ENCODE data around the gene SSTR5.

Gene SSTR5

GRCh38 chr16:1050516-1050915 is 22.0 kb upstream of the SSTR5 start:
- H3K4me1 Mint-ChIP-seq: peaks cover 12% of the 10 kb centered on the region

GRCh38 chr16:1050921-1051320 is 21.6 kb upstream of the SSTR5 start:
- Mint-ChIP-seq H3K4me3 (peak overlapping the region in 1 of 3 experiments; percentile 23), H3K27ac (peak overlapping the region; percentile 39 to 76 (median 51)), H3K9me3 (no peaks in the 10 kb centered on the region), H3K4me1 (peaks cover 11% of the 10 kb centered on the region), H3K36me3 (ENCODE audit: low read depth) (no peaks in the 10 kb centered on the region), H3K27me3 (ENCODE audit: low read depth) (peaks cover 5% of the 10 kb centered on the region)
- no peak for TF ChIP-seq CTCF (IDR thresholded peaks at IDR 0.05; ENCODE audit: unreplicated experiment in 3 of 3)

More at GRCh38 chr16:1050516-1050915, 22.0 kb upstream of the SSTR5 start:
- Mint-ChIP-seq H3K9me3 (no peaks in the 10 kb centered on the region), H3K4me3 (peak overlapping the region in 2 of 3 experiments; percentile 23 to 50), H3K36me3 (ENCODE audit: low read depth) (no peaks in the 10 kb centered on the region), H3K27ac (peak overlapping the region; percentile 39 to 76 (median 51)), H3K27me3 (ENCODE audit: low read depth) (peaks cover 3% of the 10 kb centered on the region)
- TF ChIP-seq CTCF (IDR thresholded peaks at IDR 0.05; ENCODE audit: unreplicated experiment in 3 of 3): no peak

- no peaks in the 10 kb centered on the region for H3K9me3 Mint-ChIP-seq
- no peak overlapping the region for H3K4me3 Mint-ChIP-seq
- peaks cover 8% of the 10 kb centered on the region for H3K27me3 Mint-ChIP-seq (ENCODE audit: low read depth)
- H3K27ac Mint-ChIP-seq: no peak overlapping the region
- H3K4me1 Mint-ChIP-seq: peaks cover 11% of the 10 kb centered on the region
- H3K36me3 Mint-ChIP-seq (ENCODE audit: low read depth): no peaks in the 10 kb centered on the region
- TF ChIP-seq CTCF (IDR thresholded peaks at IDR 0.05; ENCODE audit: unreplicated experiment in 3 of 3): no peak
These were observed 21.1 kb upstream of the SSTR5 start for GRCh38 chr16:1051446-1051845.

- Mint-ChIP-seq H3K4me1 (peaks cover 11% of the 10 kb centered on the region), H3K27ac (no peak overlapping the region), H3K4me3 (no peak overlapping the region), H3K27me3 (ENCODE audit: low read depth) (peaks cover 8% of the 10 kb centered on the region), H3K36me3 (ENCODE audit: low read depth) (no peaks in the 10 kb centered on the region), H3K9me3 (no peaks in the 10 kb centered on the region)
- TF ChIP-seq CTCF (IDR thresholded peaks at IDR 0.05; ENCODE audit: unreplicated experiment in 3 of 3): no peak
These were observed 19.8 kb upstream of the SSTR5 start for GRCh38 chr16:1052721-1053120.

GRCh38 chr16:1053121-1053521 is 19.4 kb upstream of the SSTR5 start:
- Mint-ChIP-seq H3K27me3 (ENCODE audit: low read depth) (peaks cover 8% of the 10 kb centered on the region), H3K4me1 (peaks cover 11% of the 10 kb centered on the region), H3K27ac (no peak overlapping the region), H3K36me3 (ENCODE audit: low read depth) (no peaks in the 10 kb centered on the region), H3K9me3 (no peaks in the 10 kb centered on the region), H3K4me3 (no peak overlapping the region)
- TF ChIP-seq CTCF (IDR thresholded peaks at IDR 0.05; ENCODE audit: unreplicated experiment in 3 of 3): no peak

- H3K4me3 Mint-ChIP-seq: no peak overlapping the region
- peaks cover 8% of the 10 kb centered on the region for H3K27me3 Mint-ChIP-seq (ENCODE audit: low read depth)
- H3K27ac Mint-ChIP-seq: no peak overlapping the region
- no peak for TF ChIP-seq CTCF (IDR thresholded peaks at IDR 0.05; ENCODE audit: unreplicated experiment in 3 of 3)
- H3K36me3 Mint-ChIP-seq (ENCODE audit: low read depth): no peaks in the 10 kb centered on the region
- no peaks in the 10 kb centered on the region for H3K9me3 Mint-ChIP-seq
- H3K4me1 Mint-ChIP-seq: peaks cover 11% of the 10 kb centered on the region
These were observed 18.7 kb upstream of the SSTR5 start for GRCh38 chr16:1053700-1054368.

Measured in nephron (organoid).